ENCODE results near the gene IFI44L.

The IFI44L gene

DNA sequence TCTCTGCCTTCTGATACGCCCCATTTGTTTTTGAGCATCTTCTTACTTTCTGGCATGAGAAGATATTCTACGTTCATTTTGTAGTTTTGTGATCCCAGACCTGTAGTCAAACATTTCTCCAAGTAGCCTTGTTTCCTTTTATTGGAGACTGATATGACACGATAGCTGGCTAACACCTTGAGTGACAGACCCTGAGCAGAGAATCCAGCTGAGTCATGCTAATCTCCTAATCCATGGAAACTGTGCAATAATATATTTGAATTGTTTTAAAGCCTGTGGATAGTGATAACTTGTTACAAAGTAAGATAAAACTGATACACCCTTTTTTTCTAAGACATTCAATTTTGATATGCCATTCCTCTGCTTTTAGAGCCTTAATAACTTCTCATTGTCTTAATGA, 1.2 kb upstream of the IFI44L start:
- Histone ChIP-seq H3K4me1 (ENCODE audit: insufficient read depth, low read length) (peaks cover 40% of the 10 kb centered on the region), H3K27ac (ENCODE audit: low read length) (no peak overlapping the region; the same call in 1 of the 2 replicates), H3K9me3 (ENCODE audit: insufficient read depth, low read length, severe bottlenecking) (no peaks in the 10 kb centered on the region), H3K4me3 (ENCODE audit: low read depth in 1 of 2, low read length in 2 of 2) (no peak overlapping the region), H3K9ac (ENCODE audit: low read depth, low read length) (no peak overlapping the region; the same call in 1 of the 2 replicates), H3K36me3 (ENCODE audit: insufficient read depth, low read length) (no peaks in the 10 kb centered on the region), H4K20me1 (ENCODE audit: insufficient read depth, low read length) (no peaks in the 10 kb centered on the region), H2AFZ (ENCODE audit: low read depth, low read length) (peak overlapping the region; percentile 56; the same call in 1 of the 2 replicates), H3K79me2 (ENCODE audit: insufficient read depth, low read length) (peaks cover 3% of the 10 kb centered on the region; the same call in 1 of the 2 replicates), H3K27me3 (ENCODE audit: insufficient read depth, low read length, poor library complexity) (peaks cover 3% of the 10 kb centered on the region), H3K4me2 (ENCODE audit: insufficient read depth, low read length) (no peak overlapping the region)
- no peak for DNase-seq
- TF ChIP-seq, protein P1, sequence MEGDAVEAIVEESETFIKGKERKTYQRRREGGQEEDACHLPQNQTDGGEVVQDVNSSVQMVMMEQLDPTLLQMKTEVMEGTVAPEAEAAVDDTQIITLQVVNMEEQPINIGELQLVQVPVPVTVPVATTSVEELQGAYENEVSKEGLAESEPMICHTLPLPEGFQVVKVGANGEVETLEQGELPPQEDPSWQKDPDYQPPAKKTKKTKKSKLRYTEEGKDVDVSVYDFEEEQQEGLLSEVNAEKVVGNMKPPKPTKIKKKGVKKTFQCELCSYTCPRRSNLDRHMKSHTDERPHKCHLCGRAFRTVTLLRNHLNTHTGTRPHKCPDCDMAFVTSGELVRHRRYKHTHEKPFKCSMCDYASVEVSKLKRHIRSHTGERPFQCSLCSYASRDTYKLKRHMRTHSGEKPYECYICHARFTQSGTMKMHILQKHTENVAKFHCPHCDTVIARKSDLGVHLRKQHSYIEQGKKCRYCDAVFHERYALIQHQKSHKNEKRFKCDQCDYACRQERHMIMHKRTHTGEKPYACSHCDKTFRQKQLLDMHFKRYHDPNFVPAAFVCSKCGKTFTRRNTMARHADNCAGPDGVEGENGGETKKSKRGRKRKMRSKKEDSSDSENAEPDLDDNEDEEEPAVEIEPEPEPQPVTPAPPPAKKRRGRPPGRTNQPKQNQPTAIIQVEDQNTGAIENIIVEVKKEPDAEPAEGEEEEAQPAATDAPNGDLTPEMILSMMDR (IDR thresholded peaks at IDR 0.05; ENCODE audit: borderline replicate concordance, extremely low read depth, low read length, poor library complexity, severe bottlenecking) = no peak
- TF ChIP-seq EZH2 (IDR thresholded peaks at IDR 0.05; ENCODE audit: borderline replicate concordance, low read depth, low read length, severe bottlenecking) = no peak
- no peak for ATAC-seq (ENCODE audit: insufficient read depth, low read depth)

DNA sequence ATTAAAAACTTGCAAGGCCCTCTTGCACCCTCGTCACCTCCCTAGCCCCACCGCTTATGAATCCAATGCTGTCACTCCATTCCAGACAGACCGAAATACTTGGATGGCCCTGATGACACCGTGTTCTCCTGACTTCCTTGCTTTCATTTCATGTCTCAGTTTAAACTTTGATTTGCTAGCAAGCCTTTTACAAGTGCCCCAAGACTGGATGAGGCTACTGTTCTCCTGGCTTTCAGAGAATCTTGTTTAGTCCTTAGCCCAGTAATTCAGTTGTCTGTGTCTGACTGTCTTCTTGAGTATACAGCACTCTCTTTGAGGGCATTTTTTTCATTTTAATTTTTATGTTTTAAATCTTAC, 824 bp upstream of the IFI44L start:
- peak overlapping the region; percentile 56 for H2AFZ ChIP-seq (ENCODE audit: low read depth, low read length)
- H3K36me3 ChIP-seq (ENCODE audit: insufficient read depth, low read length) = no peaks in the 10 kb centered on the region
- H3K4me2 ChIP-seq (ENCODE audit: insufficient read depth, low read length) = peak overlapping the region; percentile 73; the same call in 1 of the 2 replicates
- ATAC-seq (ENCODE audit: insufficient read depth, low read depth) = peak; percentile 10; the same call in 1 of the 3 replicates
- TF ChIP-seq EZH2 (IDR thresholded peaks at IDR 0.05; ENCODE audit: borderline replicate concordance, low read depth, low read length, severe bottlenecking) = no peak
- TF ChIP-seq, protein P1 (IDR thresholded peaks at IDR 0.05; ENCODE audit: borderline replicate concordance, extremely low read depth, low read length, poor library complexity, severe bottlenecking) = no peak
- DNase-seq = no peak
- peaks cover 40% of the 10 kb centered on the region for H3K4me1 ChIP-seq (ENCODE audit: insufficient read depth, low read length)
- peaks cover 3% of the 10 kb centered on the region for H3K27me3 ChIP-seq (ENCODE audit: insufficient read depth, low read length, poor library complexity)
- no peaks in the 10 kb centered on the region for H3K9me3 ChIP-seq (ENCODE audit: insufficient read depth, low read length, severe bottlenecking)
- H3K79me2 ChIP-seq (ENCODE audit: insufficient read depth, low read length) = peaks cover 3% of the 10 kb centered on the region; the same call in 1 of the 2 replicates
- H3K9ac ChIP-seq (ENCODE audit: low read depth, low read length) = peak overlapping the region; percentile 50; the same call in 1 of the 2 replicates
- no peak overlapping the region for H3K4me3 ChIP-seq (ENCODE audit: low read depth in 1 of 2, low read length in 2 of 2)
- peak overlapping the region; percentile 78 for H3K27ac ChIP-seq (ENCODE audit: low read length)
- no peaks in the 10 kb centered on the region for H4K20me1 ChIP-seq (ENCODE audit: insufficient read depth, low read length)

DNA sequence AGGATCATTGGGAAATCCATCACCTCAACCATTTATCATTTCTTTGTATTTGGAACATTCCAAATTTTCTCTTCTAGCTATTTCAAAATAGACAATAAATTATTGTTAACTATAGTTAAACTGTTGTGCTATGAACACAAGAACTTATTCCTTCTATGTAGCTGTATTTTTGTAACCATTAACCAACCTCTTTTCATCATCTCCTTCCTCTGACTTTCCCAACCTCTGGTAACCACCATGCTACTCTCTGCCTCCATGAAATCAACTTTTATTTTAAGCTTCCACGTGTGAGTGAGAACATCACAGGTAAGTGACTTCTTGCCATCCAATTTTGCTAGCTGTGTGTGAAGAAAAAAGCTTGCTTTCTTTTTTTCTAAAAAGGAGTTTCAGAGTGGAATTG, 418 bp downstream of the IFI44L start:
- DNase-seq (no peak), ATAC-seq (ENCODE audit: insufficient read depth, low read depth) (0 out of 3 replicates have a peak, but pooled peaks have one; percentile 8)
- peak overlapping the region; percentile 11 to 53; a peak in 3 of 4 replicates for H3K4me3 ChIP-seq (ENCODE audit: low read depth in 1 of 2, low read length in 2 of 2)
- H3K9me3 ChIP-seq (ENCODE audit: insufficient read depth, low read length, severe bottlenecking) = no peaks in the 10 kb centered on the region
- TF ChIP-seq, protein P1 (IDR thresholded peaks at IDR 0.05; ENCODE audit: borderline replicate concordance, extremely low read depth, low read length, poor library complexity, severe bottlenecking) = no peak
- no peak for TF ChIP-seq EZH2 (IDR thresholded peaks at IDR 0.05; ENCODE audit: borderline replicate concordance, low read depth, low read length, severe bottlenecking)
- H3K4me1 ChIP-seq (ENCODE audit: insufficient read depth, low read length) = peaks cover 40% of the 10 kb centered on the region
- peak overlapping the region; percentile 78 for H3K27ac ChIP-seq (ENCODE audit: low read length)
- H3K36me3 ChIP-seq (ENCODE audit: insufficient read depth, low read length) = no peaks in the 10 kb centered on the region
- H3K27me3 ChIP-seq (ENCODE audit: insufficient read depth, low read length, poor library complexity) = no peaks in the 10 kb centered on the region
- peak overlapping the region; percentile 64 for H2AFZ ChIP-seq (ENCODE audit: low read depth, low read length)
- no peaks in the 10 kb centered on the region for H4K20me1 ChIP-seq (ENCODE audit: insufficient read depth, low read length)
- peak overlapping the region; percentile 50 for H3K9ac ChIP-seq (ENCODE audit: low read depth, low read length)
- peak overlapping the region; percentile 73 for H3K4me2 ChIP-seq (ENCODE audit: insufficient read depth, low read length)
- peaks cover 3% of the 10 kb centered on the region; the same call in 1 of the 2 replicates for H3K79me2 ChIP-seq (ENCODE audit: insufficient read depth, low read length)

Measured in DND-41 (cell line).